SK-N-SH treated with all-trans-retinoic acid at 6 μM for 48 hours (cell line): Measurements from ENCODE around the gene TMEM53.

ENCODE experiments used
- ATAC-seq: fragments of 200-7000 bp; cut with Tn5 transposase; 3 replicates; pipeline ENCODE4 v1.9.1; 2020; ENCODE audit warnings: mild to moderate bottlenecking, moderate library complexity
- ARNTL ChIP-seq: fragments of 450-650 bp; formaldehyde crosslinking; IDR thresholded peaks from 2 replicates; pipeline ENCODE4 v1.5.0; 2020; ENCODE audit warnings: low read depth, mild to moderate bottlenecking, moderate library complexity, borderline replicate concordance
- BACH2 ChIP-seq: fragments of 250-450 bp; sonication (Bioruptor Pico); IDR thresholded peaks from 2 replicates; pipeline ENCODE4 v1.9.0; 2021; ENCODE audit warnings: mild to moderate bottlenecking, borderline replicate concordance
- CREB5 ChIP-seq: fragments of 250-450 bp; sonication (Bioruptor Pico); IDR thresholded peaks from 2 replicates; pipeline ENCODE4 v1.5.1; 2020; ENCODE audit warnings: low read depth, mild to moderate bottlenecking, moderate library complexity
- CSDC2 ChIP-seq: fragments of 250-450 bp; sonication (Bioruptor Pico); IDR thresholded peaks from 2 replicates; pipeline ENCODE4 v1.5.0; 2020; ENCODE audit warnings: mild to moderate bottlenecking, moderate library complexity
- ESRRG ChIP-seq: fragments of 250-450 bp; sonication (Bioruptor Pico); IDR thresholded peaks from 2 replicates; pipeline ENCODE4 v1.6.1; 2021; ENCODE audit warnings: mild to moderate bottlenecking
- GLIS3 ChIP-seq: fragments of 250-450 bp; sonication (Bioruptor Pico); IDR thresholded peaks from 2 replicates; pipeline ENCODE4 v1.5.0; 2020; ENCODE audit warnings: mild to moderate bottlenecking, moderate library complexity
- ISL1 ChIP-seq: fragments of 250-450 bp; sonication (Bioruptor Pico); IDR thresholded peaks from 2 replicates; pipeline ENCODE4 v2.1.2; 2022; ENCODE audit warnings: mild to moderate bottlenecking, moderate library complexity
- OSR1 ChIP-seq: fragments of 250-450 bp; sonication (Bioruptor Pico); IDR thresholded peaks from 2 replicates; pipeline ENCODE4 v1.8.0; 2022; ENCODE audit warnings: moderate library complexity, mild to moderate bottlenecking, inconsistent platforms
- PPARA ChIP-seq: fragments of 250-450 bp; sonication (Bioruptor Pico); IDR thresholded peaks from 2 replicates; pipeline ENCODE4 v1.5.0; 2020; ENCODE audit warnings: mild to moderate bottlenecking, borderline replicate concordance
- RARB ChIP-seq: fragments of 250-450 bp; sonication (Bioruptor Pico); IDR thresholded peaks from 2 replicates; pipeline ENCODE4 v1.8.0; 2021; ENCODE audit warnings: mild to moderate bottlenecking, moderate library complexity
- SNAI2 ChIP-seq: fragments of 250-450 bp; sonication (Bioruptor Pico); IDR thresholded peaks from 2 replicates; pipeline ENCODE4 v1.5.0; 2020; ENCODE audit warnings: mild to moderate bottlenecking, moderate library complexity
- TCF4 ChIP-seq: fragments of 250-450 bp; sonication (Bioruptor Pico); IDR thresholded peaks from 2 replicates; pipeline ENCODE4 v1.8.0; 2021; ENCODE audit warnings: mild to moderate bottlenecking, moderate library complexity, borderline replicate concordance
- TSHZ2 ChIP-seq: fragments of 250-450 bp; sonication (Bioruptor Pico); IDR thresholded peaks from 2 replicates; pipeline ENCODE4 v1.5.0; 2020; ENCODE audit warnings: mild to moderate bottlenecking, moderate library complexity
- ZC3H10 ChIP-seq: fragments of 250-450 bp; sonication (Bioruptor Pico); IDR thresholded peaks from 2 replicates; pipeline ENCODE4 v1.5.1; 2021; ENCODE audit warnings: mild to moderate bottlenecking, moderate library complexity
- ZFP3 ChIP-seq: fragments of 250-450 bp; sonication (Bioruptor Pico); IDR thresholded peaks from 2 replicates; pipeline ENCODE4 v1.5.0; 2020; ENCODE audit warnings: mild to moderate bottlenecking, moderate library complexity
- ZFP30 ChIP-seq: fragments of 450-650 bp; formaldehyde crosslinking; IDR thresholded peaks from 2 replicates; pipeline ENCODE4 v1.5.0; 2022; ENCODE audit warnings: mild to moderate bottlenecking, moderate library complexity
- ZNF70 ChIP-seq: fragments of 450-650 bp; formaldehyde crosslinking; IDR thresholded peaks from 2 replicates; pipeline ENCODE4 v1.5.0; 2020; ENCODE audit warnings: mild to moderate bottlenecking, moderate library complexity
- ZNF8 ChIP-seq: fragments of 450-650 bp; formaldehyde crosslinking; IDR thresholded peaks from 2 replicates; pipeline ENCODE4 v1.5.0; 2020; ENCODE audit warnings: mild to moderate bottlenecking, moderate library complexity
- TF ChIP-seq, protein P1 (sequence below): fragments of 250-450 bp; sonication (Bioruptor Pico); IDR thresholded peaks from 2 replicates; pipeline ENCODE4 v1.5.1; 2021; ENCODE audit warnings: mild to moderate bottlenecking, moderate library complexity
- TF ChIP-seq, protein P2 (sequence below): fragments of 250-450 bp; sonication (Bioruptor Pico); IDR thresholded peaks from 2 replicates; pipeline ENCODE4 v1.8.0; 2020; ENCODE audit warnings: mild to moderate bottlenecking, moderate library complexity, borderline replicate concordance

Gene TMEM53

DNA sequence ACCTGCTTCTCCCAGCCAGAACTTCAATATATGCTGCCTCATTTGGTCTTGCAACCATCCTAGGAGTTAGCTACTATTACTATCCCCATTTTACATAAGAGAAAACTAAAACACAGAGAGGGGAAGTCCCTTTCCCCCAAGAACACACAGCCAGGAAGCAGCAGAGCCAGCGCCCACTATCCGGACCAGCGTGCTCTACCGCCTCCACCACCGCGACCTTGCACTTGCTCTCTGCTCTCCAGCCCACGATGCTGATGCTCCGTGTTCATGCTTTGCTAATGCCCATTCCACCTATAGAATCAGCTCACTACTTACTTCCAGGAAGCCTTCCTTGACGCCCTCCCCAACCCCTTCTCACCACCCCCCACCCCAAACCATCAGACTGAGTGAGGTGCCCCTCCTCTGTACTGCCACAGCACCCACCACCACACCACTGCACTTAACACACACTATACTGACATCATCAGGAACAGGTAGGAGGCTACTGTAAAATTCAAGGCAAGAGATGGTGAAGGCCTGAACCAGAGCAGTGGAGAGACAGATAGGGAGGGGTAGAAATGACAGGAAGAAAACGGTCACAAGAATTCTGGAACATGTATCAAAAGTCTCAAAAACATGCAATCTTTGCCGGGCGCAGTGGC is 9.4 kb downstream of the TMEM53 start:
- no peak for TF ChIP-seq ZNF8 (CRISPR knock-in tag)
- TF ChIP-seq, protein P1, sequence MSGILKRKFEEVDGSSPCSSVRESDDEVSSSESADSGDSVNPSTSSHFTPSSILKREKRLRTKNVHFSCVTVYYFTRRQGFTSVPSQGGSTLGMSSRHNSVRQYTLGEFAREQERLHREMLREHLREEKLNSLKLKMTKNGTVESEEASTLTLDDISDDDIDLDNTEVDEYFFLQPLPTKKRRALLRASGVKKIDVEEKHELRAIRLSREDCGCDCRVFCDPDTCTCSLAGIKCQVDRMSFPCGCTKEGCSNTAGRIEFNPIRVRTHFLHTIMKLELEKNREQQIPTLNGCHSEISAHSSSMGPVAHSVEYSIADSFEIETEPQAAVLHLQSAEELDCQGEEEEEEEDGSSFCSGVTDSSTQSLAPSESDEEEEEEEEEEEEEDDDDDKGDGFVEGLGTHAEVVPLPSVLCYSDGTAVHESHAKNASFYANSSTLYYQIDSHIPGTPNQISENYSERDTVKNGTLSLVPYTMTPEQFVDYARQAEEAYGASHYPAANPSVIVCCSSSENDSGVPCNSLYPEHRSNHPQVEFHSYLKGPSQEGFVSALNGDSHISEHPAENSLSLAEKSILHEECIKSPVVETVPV (CRISPR knock-in tag) = no peak
- no peak for TF ChIP-seq SNAI2 (CRISPR knock-in tag)
- no peak for TF ChIP-seq PPARA (CRISPR knock-in tag)
- no peak for TF ChIP-seq ARNTL
- no peak for TF ChIP-seq ESRRG (CRISPR knock-in tag)
- TF ChIP-seq CSDC2 (CRISPR knock-in tag) = no peak
- TF ChIP-seq TCF4 (CRISPR knock-in tag) = no peak
- no peak for TF ChIP-seq TSHZ2
- no peak for ATAC-seq

DNA sequence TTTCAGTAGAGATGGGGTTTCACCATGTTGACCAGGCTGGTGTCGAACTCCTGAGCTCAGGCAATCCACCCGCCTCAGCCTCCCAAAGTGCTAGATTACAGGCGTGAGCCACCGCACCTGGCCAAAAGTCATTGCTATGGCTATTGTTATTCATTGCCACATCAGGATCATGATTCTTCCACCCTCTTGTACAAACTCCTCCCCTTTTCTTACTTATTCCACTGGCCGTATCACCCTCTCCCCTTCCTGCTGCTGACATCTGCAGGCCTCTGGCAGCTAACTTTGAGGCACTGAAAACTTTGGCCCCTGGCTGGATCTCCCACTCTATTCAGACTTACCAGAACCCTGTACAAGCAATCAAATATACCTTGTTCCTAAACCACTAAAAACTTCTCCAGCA is 10.9 kb downstream of the TMEM53 start:
- TF ChIP-seq ZC3H10 (CRISPR knock-in tag) = no peak
- TF ChIP-seq, protein P2, sequence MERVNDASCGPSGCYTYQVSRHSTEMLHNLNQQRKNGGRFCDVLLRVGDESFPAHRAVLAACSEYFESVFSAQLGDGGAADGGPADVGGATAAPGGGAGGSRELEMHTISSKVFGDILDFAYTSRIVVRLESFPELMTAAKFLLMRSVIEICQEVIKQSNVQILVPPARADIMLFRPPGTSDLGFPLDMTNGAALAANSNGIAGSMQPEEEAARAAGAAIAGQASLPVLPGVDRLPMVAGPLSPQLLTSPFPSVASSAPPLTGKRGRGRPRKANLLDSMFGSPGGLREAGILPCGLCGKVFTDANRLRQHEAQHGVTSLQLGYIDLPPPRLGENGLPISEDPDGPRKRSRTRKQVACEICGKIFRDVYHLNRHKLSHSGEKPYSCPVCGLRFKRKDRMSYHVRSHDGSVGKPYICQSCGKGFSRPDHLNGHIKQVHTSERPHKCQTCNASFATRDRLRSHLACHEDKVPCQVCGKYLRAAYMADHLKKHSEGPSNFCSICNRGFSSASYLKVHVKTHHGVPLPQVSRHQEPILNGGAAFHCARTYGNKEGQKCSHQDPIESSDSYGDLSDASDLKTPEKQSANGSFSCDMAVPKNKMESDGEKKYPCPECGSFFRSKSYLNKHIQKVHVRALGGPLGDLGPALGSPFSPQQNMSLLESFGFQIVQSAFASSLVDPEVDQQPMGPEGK (CRISPR knock-in tag) = no peak
- TF ChIP-seq PPARA (CRISPR knock-in tag) = no peak
- no peak for TF ChIP-seq ZFP3
- TF ChIP-seq TCF4 (CRISPR knock-in tag) = no peak
- TF ChIP-seq ZFP30 = no peak
- no peak for TF ChIP-seq RARB (CRISPR knock-in tag)
- TF ChIP-seq CSDC2 (CRISPR knock-in tag) = no peak
- TF ChIP-seq ISL1 (CRISPR knock-in tag) = no peak
- no peak for TF ChIP-seq BACH2 (CRISPR knock-in tag)
- TF ChIP-seq TSHZ2 = no peak
- TF ChIP-seq OSR1 (CRISPR knock-in tag) = no peak
- TF ChIP-seq ESRRG (CRISPR knock-in tag) = no peak
- ATAC-seq = no peak

DNA sequence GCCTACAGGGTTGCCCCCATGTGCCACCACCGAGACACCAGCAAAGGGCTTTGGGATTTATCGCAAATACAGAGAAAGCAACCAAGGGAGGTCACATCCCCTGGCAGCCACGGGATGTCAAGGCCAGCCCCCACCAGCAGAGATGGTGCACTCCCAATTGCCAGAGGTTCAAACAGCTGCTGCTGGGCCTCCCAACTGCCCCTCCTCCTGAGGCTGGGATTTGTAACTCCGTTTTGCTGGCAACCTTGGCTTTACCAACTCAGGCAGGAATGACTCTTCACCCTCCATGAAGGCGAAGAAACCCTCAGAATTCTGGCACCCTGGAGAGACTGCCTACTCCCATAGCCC is 11.6 kb downstream of the TMEM53 start:
- ATAC-seq = no peak
- TF ChIP-seq CREB5 (CRISPR knock-in tag) (no peak), RARB (CRISPR knock-in tag) (no peak), ZFP30 (no peak), ISL1 (CRISPR knock-in tag) (no peak), ZNF70 (no peak), TSHZ2 (no peak), PPARA (CRISPR knock-in tag) (no peak), GLIS3 (CRISPR knock-in tag) (no peak), ZFP3 (no peak), SNAI2 (CRISPR knock-in tag) (no peak)
- TF ChIP-seq, protein P1 (CRISPR knock-in tag) = no peak
- TF ChIP-seq, protein P2 (CRISPR knock-in tag) = no peak
